Measurements from ENCODE around the gene GDI1.

GDI1 gene

DNA sequence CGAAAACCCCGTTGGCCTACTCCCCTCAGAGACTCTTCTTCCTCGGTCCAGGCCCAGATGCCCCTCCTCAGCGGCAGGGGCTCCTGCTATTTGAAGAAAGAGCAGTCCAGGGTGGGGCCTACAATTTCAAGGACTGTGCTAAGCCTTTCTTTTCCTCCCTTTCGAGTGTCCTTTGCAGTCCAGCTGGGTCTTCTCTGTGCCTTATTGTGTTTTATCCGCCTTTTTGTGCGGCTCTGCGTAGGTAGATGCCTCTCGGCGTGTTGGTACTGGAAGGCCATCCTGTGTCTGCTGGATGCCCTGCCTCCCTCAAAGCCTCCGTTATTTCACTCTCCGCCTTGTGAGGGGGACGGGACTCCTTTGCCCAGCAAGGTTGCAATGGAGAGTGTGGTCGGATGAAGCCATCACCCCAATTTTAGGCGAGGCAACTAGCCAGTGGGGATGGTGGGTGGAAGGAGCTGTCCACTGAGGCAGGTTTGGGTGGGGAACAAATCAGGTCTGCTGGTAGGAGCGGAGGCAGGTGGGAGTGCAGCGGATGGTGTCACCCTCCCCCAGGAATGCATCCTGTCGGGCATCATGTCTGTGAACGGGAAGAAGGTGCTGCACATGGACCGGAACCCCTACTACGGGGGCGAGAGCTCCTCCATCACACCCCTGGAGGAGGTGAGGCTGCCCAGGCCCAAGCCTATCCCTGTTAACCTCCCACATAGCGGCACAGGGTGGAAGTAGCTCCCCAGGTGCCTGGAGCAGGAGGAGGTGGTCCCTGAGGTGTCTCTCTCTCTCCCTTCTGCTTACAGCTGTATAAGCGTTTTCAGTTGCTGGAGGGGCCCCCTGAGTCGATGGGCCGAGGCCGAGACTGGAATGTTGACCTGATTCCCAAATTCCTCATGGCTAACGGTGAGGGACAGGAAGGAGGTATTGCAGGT is 1.3 kb downstream of the GDI1 start:
- no peak for DNase-seq

- DNase-seq: no peak
Measured at GRCh38 chrX:154439841-154440240, 2.9 kb downstream of the GDI1 start.

- no peak for DNase-seq
Measured at GRCh38 chrX:154440623-154441357, 3.8 kb downstream of the GDI1 start.

- no peak for DNase-seq
Measured at GRCh38 chrX:154441564-154441963, 4.6 kb downstream of the GDI1 start.

DNA sequence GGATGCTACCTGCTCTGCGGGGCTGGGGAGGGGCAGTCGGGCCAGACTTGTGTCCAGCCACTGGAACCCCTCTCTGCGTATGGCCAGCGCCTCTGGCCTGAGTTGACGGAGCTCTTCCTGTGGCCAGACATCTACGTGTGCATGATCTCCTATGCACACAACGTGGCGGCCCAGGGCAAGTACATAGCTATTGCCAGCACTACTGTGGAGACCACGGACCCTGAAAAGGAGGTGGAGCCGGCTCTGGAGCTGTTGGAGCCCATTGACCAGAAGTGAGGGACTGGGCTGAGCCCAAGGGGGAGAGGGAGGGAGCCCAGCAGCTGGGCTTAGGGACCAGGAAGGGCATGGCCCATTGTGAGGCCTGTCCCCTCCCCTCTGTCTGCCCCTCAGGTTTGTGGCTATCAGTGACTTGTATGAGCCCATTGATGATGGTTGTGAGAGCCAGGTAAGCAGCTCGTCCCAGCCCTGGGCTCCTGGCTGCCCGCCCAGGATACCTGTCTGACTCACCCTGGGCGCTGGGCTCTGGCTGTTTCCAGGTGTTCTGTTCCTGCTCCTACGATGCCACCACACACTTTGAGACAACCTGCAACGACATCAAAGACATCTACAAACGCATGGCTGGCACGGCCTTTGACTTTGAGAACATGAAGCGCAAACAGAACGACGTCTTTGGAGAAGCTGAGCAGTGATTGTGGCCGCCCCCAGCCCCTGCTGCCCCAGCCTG is 5.2 kb downstream of the GDI1 start:
- no peak for DNase-seq

DNA sequence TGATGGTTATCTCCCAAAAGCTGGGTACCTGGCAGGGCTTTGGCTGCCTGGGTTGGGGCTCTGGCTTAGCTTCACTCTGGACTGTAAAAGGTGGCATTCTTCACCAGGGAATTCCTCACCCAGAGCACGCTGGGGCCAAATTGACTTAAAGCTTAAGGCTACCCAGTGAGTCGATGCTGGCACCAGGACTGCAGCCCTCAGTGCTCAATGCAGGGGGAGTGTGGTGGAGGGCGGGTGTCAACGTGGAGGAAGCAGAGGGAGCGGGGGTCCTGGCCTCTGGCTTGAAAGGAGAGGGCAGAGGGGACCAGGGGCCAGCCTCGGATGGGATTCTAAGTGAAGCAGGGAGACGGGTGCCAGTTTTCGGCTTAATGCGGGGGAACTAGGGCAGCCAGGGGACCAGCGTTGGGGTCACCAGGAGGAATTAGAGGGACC is 6.5 kb downstream of the GDI1 start:
- no peak for DNase-seq

DNA sequence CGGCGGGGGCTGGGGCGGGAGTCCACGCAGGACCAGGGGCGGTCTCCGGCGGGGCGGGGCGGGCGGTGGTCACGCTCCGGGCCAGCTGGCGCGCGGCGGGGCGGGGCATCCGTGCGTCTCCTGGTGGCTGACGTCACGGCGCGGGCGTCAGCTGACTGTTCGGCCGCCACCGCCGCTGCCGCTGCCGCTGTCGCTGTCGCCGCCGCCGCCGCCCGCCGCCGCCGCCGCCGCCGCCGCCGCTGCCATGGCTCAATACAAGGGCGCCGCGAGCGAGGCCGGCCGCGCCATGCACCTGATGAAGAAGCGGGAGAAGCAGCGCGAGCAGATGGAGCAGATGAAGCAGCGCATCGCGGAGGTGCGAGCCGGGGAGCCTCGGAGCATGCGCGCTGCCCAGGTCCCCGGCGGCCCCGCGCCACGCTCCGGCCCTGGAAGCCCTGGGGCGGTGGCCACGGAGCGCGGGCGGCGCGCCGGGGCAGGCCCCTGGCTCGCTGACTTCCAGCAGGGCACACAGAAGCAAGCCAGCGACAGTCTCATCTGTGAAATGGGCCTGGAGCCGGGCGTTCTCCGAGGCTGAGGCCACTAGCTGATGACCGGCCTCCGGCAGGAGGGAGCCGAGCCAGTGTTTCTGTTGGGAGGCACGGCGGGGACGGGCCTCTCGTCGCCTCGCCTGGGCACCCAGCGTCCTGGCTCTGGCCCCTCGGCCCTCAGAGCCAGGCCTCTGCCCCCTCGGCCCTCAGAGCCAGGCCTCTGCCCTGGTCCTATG is 7.2 kb downstream of the GDI1 start, which contains the start of gene FAM50A:
TSS of gene FAM50A (plus strand) at position 150 of the 763 bp plus-strand sequence. CDS start at position 245, 95 bp downstream.
- DNase-seq: peak; percentile 69

GRCh38 chrX:154444755-154445246 is 7.8 kb downstream of the GDI1 start:
- DNase-seq: no peak

GRCh38 chrX:154445776-154446175 is 8.8 kb downstream of the GDI1 start:
- no peak for DNase-seq

DNA sequence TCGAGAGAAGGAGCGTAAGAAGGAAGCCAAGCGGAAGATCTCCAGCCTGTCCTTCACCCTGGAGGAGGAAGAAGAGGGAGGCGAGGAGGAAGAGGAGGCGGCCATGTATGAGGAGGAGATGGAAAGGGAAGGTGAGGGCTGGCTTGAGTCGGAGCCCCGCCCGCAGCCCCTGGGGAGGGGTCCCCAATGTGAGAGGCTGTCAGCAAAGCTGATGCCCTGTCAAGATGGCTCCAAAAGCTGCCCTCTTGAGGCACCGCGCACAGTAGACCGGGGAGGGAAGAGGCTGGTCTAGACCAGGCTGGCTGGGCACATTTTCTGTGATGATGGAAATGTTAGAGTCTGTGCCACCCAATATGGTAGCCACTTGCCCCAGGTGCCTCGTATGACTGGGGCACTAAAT is 9.5 kb downstream of the GDI1 start:
- no peak for DNase-seq

DNA sequence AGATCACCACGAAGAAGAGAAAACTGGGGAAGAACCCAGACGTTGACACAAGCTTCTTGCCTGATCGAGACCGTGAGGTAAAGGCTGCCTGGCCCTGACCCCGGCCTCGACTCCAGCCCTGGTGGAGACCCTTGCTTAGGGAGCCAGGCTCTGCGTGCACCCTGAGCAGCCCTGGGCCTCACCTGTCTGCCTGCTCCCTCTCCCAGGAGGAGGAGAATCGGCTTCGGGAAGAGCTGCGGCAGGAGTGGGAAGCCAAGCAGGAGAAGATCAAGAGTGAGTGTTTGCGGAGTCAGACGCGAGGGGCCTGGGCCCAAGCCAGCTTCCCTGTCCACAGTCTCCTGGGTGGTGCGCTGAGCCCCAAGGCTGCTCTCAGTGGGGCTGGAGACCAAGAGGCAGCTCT is 11.5 kb downstream of the GDI1 start:
- no peak for DNase-seq

- no peak for DNase-seq
Measured at GRCh38 chrX:154449618-154450017, 12.7 kb downstream of the GDI1 start.

GRCh38 chrX:154450312-154450711 is 13.4 kb downstream of the GDI1 start:
- no peak for DNase-seq

DNA sequence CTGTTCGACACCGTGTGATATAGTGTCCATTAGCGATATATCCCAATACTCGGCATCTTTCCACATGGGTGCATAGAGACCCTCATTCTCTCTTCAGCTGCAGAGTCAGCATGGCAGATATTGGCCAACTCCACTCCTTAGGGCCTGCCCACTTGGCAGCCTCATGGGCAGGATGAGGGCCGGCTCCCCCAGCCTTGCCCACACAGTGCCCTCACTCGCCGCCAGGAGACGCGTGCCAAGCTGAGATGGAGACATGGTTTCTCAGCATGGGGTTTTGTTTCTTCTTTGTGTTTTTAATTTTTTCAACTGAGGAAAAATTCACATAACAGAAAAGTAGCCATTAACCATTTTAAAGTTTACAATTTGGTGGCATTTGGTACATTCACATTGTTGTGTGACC is 15.9 kb downstream of the GDI1 start:
- no peak for DNase-seq

- peak; percentile 56 for DNase-seq
Measured at GRCh38 chrX:154457491-154458115, 20.6 kb downstream of the GDI1 start.

DNA sequence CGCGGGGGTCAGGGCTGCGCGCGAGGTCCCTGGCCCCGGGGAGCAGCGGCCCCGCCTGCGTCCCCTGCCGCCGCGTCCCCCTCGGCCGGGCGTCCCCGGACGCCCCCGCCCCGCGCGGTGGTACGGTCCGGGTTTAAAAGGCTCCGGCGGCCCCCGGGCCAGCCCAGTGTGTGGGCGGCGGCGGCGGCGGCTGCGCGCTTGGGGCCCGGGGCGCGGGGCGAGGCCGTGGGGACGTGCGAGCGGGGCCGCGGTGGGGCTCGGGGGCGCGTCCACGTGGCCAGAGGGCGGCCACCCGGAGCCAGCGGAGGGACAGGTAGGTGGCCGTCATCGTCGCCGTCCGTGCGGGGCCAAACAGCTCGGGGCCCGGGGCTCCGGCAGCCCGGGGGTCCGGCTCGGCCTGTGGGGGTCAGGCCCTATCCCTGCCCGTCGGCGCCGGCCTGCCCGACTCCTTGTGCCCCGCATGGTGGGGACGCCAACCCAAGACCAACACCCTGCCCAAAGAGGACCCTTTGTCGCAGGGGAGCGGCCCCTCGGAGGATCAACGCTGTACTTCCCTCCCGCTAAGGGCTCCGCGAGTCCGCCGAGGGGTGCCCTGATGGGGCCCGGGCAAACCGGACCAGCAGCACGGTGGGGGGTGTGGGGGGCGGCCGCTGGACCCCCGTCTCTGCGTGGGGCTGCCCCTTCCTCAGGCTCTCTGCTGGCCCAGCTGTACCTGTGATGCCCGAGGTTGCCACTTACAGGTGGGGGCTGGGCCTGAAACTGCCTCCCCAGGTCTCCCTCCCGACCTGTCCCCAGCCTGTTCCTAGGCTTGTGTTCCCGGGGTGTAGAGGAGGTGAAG is 21.4 kb downstream of the GDI1 start, which contains the start of gene PLXNA3:
TSS of gene PLXNA3 (plus strand) at position 166 of the 838 bp plus-strand sequence. CDS start 1,903 bp downstream, outside the sequence.
- peak; percentile 59 for DNase-seq

DNA sequence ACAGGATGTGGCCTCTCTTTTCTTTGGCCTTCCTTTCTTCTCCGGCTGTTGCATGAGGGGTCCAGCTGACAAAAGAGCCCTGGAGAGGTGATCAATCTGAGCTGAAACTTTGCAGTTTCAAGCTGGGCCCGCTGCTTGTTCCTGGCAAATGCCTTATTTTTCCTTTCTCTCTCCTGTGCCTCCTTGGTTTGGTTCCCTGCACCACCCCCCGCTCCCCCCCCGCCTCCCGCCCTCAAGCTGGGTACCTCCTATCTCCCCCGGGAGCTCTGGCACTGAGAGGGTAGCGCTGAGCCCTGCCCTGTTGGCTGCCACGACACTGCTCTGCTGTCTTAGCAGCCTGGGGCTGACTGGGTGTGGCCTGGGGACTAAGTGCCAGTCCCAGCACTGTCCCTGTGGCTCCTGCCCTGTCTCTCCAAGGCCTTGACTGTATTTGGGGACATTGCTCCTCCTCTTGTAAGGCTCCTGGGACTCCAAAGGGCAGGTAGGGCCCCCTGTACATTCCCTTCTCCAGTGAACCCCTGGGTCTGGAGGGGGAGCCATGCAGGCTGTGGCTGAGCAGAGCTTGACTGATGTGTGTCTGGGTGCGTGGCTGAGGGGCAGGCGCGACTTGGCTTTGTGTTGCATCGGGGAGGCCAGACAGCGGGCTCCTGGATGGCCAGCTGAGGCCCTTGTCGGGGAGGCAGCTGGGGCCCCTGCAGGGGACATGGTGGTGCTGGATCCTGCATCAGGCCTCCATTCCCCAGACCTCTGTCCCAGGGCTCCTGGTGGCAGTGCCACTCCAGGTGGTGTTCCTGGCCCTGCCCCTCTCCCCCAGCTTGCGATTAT is 22.2 kb downstream of the GDI1 start:
- no peak for DNase-seq

DNA sequence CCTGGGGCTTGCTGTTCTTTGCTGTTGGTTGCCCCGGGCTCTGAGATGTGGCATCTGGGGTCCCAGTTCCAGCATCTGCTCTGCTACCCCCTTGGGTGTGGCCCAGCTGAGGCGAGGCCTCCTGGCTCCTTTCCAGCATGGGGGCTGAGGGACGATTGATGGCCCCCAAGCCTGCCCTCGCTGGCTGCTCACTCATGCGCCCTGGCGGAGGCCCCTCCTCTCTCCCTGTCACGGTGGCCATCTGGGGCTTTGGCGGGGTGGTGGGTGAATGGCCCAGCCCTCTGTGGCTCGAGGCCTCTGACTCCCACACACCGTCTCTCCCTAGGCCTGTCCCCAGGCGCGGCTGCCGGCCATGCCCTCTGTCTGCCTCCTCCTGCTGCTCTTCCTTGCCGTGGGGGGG is 22.9 kb downstream of the GDI1 start:
- DNase-seq: no peak

- DNase-seq: no peak
Measured at GRCh38 chrX:154460326-154460725, 23.4 kb downstream of the GDI1 start.

DNA sequence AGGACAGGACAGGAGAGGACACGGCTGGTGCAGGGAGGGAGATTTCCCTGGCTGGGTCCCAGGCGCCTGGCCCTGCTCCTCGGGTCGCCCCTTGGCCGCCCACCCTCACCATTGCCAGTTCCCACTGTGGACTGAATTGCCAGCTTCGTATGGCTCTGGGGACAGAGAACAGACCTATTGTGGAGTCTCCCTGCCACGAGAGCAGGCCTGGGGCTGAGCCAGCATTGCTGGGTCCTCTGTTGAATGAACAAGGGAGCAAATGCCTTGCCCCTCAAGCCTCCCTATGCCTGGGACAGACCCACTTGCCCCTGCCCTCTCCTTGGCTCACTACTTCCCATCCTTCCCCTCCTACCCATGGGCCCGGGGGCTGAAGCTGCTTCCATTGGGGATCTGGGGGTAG is 25.4 kb downstream of the GDI1 start:
- DNase-seq: no peak
